Measurements from ENCODE around the gene CHMP1A.

DNA sequence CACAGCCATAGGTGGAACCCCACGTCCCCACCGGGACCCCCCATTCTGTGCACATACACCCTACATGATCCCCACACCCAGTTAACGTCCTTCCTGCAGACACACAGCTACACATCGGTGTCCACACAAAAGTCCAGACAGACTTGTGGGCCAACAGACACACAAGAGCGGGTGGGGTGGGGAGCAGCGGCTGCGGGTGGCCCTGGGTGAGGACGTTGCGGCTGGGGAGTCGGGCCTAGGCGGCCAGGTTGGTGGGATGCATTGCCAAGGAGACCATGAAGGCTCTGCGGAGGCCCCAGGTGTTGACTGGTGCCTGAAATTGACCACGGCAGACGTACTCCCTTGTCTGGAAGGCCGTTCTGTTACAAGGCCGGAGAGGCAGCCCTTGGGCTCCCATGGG is 52.7 kb downstream of the CHMP1A start:
- TF ChIP-seq, protein P1, sequence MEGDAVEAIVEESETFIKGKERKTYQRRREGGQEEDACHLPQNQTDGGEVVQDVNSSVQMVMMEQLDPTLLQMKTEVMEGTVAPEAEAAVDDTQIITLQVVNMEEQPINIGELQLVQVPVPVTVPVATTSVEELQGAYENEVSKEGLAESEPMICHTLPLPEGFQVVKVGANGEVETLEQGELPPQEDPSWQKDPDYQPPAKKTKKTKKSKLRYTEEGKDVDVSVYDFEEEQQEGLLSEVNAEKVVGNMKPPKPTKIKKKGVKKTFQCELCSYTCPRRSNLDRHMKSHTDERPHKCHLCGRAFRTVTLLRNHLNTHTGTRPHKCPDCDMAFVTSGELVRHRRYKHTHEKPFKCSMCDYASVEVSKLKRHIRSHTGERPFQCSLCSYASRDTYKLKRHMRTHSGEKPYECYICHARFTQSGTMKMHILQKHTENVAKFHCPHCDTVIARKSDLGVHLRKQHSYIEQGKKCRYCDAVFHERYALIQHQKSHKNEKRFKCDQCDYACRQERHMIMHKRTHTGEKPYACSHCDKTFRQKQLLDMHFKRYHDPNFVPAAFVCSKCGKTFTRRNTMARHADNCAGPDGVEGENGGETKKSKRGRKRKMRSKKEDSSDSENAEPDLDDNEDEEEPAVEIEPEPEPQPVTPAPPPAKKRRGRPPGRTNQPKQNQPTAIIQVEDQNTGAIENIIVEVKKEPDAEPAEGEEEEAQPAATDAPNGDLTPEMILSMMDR (IDR thresholded peaks at IDR 0.05; ENCODE audit: low read depth, low read length): no peak
- no peak for TF ChIP-seq EZH2phosphoT487 (IDR thresholded peaks at IDR 0.05; ENCODE audit: low read depth)
